ENCODE measurements around the gene TIAM2.
"Not testable (repeated sequence)": the region's sequence is repeated elsewhere in the genome, so short reads cannot be mapped to it uniquely, and the experiment has no call there.

The TIAM2 gene

GRCh38 chr6:155173488-155173887 lies 178.4 kb downstream of the TIAM2 start:
- DNase-seq: no peak

DNA sequence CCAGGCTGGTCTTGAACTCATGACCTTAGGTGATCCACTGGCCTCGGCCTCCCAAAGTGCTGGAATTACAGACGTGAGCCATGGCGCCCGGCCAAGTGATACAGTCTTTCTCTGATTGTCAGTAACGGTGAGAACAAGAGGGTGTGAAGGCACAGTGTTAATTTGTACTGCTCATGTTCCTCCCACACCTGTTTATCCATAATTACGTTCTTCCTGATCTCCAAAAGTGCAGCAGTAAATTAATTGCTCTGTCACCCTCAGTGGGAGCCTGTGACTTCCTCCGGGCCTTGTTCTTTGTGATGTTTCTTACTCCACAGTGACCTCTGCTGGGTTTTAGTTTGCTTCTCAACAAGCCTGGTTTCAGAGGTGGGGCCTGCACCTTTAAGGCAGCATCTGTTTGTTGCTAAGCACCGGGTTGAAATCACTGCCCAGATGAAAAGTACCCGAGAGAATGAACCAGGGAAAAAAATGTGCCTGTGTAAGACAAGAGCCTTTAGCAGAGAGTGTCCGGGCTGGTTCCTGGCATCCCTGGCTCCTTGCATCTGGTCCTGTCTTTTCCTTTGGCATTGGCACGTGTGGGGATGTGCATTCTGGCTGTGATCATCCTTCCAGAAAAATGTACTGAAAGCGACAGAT lies 179.6 kb downstream of the TIAM2 start:
- peak; percentile 70 for DNase-seq

GRCh38 chr6:155177363-155177961 lies 182.3 kb downstream of the TIAM2 start:
- peak; percentile 38 for DNase-seq

- no peak for DNase-seq
These were observed 186.4 kb downstream of the TIAM2 start for GRCh38 chr6:155181498-155181897.

DNA sequence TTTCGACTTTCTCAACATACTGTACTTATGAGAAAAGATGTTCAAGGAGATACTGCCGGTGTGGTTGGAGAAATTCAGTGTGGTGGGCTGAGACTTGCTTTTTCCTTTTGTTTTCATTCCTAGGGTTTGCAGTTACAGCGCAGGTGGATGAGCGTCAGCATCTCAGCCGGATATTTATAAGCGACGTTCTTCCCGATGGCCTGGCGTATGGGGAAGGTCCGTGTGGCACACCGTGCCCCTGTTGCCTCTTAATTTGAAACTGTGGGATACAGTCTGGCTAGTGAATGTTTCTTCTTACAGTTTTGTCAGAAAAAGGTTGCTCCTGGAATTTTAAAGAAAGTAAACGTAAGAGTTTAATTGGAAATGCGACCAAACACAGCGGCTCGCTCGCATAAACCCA lies 187.0 kb downstream of the TIAM2 start:
- no peak for DNase-seq

- DNase-seq: no peak
These were observed 188.0 kb downstream of the TIAM2 start for GRCh38 chr6:155183095-155183494.

- not testable (repeated sequence) for DNase-seq
These were observed 189.9 kb downstream of the TIAM2 start for GRCh38 chr6:155185041-155185440.

DNA sequence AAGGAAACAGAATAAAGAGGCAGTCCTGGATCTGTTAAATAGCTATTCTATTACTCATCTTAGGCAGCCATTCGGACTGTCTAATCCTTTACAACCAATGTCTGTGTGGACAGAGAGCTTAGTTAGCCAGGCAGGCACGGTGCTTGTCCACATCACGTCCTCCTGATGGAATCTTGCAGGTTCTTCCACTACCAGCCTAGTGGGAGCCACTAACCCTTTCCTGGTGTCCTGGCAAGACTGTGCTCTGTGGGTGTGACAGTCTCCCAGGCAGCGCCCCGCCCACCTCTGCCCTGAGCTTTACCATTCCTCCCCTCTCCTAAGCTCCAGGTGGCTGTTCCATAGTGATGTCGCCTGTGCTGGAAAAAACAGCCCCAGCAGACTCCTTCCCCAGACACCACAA lies 190.4 kb downstream of the TIAM2 start:
- DNase-seq: no peak

DNA sequence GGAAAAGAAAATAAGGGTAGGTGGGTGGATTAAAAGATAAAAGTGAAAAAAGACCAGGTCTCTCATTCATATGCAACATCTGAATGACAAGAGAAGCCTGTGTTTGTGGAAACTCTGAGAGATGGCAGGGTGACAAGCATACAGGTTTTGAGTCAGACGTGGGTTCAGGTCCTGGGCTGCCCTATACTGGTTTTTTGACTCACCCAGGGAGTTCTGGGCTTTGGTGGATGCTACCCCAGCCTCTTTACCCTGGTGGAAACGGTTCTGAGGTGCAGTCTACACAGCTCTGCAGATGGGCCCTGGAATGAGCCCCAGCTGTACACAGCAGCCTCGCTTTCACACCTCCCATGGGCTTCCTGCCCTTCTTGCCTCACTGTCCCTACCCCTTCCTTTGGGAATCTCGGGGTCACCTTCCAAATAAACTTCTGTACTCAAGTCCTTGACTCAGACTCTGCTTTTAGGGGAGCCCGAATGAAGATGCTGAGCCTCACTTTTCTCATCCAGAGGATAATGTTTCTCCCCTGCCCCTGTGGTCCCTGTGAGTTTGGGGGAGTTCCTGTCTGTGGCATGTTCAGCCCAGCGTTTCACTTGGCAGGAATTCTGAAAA lies 191.0 kb downstream of the TIAM2 start:
- no peak for DNase-seq

GRCh38 chr6:155187106-155187505 lies 192.0 kb downstream of the TIAM2 start:
- no peak for DNase-seq

- no peak for DNase-seq
These were observed 193.0 kb downstream of the TIAM2 start for GRCh38 chr6:155187994-155188706.

DNA sequence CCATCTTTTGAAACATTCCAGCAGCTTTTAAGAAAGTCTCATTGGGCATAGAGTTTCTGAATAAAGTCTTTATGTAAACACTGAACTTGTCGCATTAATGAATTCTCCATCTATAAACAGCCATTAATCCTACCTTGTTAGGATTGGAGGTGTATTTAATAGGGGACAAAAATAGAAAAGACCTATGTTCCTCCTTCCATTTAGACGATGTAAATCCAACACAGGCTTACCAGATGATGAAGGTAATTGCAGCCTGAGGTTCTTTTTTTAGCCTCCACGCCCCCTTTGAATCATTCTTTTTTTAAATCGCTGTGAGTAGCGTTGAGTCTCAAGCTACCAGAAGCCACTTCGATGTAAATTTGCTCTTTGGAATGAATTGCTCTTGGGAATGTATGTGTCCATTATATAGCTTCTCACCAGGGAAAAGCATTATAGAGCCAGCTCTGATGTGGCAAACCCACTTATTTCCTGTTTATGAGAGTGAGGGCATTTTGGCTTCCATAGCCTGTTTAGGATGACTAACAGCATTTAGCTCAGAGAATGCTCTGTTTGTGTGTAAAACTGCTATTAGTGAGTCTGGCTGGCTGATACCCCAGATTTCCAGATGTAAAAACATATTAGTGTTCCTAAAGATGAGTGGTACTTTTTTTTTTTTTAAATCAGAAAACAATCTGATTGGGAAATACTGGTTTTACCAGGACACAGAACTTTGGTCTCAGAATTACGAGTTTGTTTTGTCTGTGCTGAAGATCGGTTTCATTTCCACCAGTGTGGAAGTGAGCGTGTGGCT lies 193.8 kb downstream of the TIAM2 start:
- DNase-seq: no peak

DNA sequence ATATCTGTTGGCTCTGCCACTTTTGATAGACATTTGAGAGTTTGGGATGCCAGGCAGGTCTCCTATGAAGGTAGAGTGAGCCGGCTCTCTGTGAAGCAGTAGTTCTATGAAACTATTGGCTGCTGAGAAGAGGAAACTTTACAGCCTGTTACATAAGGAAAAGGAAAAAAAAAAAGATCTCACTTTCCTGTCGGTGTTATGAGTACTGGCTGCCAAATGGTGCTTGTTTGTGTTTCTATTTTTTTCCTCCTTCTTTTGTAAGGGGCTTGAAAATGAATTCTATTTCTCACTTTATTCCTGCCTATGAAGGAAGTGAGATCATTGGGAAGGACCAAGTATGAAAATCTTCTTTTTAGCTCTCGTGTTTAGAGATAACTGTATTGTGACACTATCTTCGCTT lies 195.6 kb downstream of the TIAM2 start:
- no peak for DNase-seq

- DNase-seq: no peak
These were observed 198.4 kb downstream of the TIAM2 start for GRCh38 chr6:155193526-155193925.

- DNase-seq: no peak
These were observed 199.3 kb downstream of the TIAM2 start for GRCh38 chr6:155194399-155194798.

DNA sequence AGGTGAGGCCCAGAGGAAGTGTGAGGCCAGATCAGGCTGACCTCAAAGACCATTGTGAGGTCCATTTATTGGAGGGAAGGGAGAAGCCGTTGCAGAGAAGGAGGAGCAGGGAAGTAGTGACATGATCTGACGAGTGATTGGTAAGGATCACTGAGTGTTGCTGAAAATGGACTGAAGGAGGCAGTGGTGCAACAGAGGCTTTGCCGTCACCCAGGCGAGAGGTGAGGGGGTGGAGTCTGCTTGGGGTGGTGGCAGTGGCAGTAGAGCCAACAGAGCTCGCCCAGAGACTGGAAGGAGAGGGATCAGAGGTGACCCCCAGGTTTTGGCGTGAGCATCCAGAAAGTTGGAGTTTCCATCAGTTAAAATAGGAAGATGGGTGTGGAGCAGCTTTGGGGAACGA lies 200.8 kb downstream of the TIAM2 start:
- no peak for DNase-seq

DNA sequence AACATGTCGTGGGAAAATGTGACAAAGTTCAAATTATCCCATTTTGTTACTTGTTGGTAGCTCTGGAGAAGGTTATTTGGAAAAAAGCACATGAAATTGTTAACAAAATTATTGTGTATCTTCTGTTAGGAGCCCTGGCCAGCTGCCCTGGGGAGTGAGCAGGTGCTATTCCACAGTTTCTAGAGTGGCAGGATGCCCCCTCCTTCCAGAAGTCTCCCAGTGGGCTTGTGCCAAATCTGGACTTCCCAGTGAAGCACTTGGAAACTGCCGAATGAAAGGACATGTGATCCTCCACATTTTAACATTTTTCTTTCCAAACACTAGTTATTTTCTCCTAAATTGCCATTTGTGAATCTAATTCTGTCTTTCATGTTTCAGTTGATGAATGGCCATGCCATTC lies 201.8 kb downstream of the TIAM2 start:
- DNase-seq: no peak

- no peak for DNase-seq
These were observed 202.8 kb downstream of the TIAM2 start for GRCh38 chr6:155197932-155198331.

- no peak for DNase-seq
These were observed 204.9 kb downstream of the TIAM2 start for GRCh38 chr6:155200012-155200411.

DNA sequence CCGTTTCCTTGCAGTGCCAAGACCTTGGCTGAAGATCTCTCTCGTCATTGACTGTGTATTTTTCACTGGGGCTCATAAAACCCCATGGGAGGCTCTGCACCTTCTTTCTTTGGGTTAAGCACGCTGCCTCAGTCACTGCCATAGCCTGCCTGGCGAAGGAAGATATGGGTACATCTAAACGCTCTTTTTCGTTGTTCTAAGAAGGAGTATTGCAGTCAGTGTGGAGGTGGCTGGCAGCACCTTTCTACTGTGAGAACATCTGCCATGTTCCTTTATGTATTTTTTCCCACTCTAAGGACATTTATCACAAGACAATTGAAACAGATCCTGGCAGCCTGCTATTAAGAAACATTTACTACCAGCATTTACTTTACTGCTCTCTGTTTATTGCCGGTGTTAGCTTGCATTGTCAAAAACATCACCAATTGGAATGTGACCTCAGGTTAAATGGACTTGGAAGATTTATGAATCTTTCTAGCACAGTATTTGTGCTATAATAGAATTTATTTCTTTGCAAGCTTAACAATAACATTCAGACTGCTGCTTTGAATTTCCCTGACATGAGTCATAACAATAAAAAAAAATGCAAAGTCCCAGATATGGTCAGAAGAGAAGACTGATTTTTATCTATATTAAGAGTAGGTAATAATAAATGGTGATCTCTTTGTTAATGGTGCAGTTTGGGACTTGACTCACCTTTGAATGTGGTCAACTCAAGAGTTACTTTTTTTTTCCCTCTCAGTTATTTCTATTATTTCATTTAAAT lies 206.5 kb downstream of the TIAM2 start:
- DNase-seq: no peak

DNA sequence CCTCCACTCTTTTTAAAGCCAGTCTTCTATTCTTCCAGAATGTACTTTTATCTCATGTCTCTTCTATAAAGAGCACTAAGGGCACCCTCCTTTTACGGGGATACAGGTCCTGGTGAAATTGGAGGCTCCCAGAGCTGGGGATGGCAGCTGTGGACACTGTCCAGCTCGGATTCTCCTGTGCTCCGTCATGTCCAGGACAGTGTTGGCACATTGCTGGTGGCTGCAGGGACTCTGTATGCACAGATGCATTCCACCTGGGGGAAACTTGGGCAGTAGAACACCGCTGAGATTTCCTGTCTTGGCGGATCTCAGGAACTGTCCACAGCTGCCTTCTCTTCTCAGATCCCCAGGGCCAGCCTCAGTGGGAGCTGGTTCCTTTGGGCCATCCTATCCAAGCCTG lies 212.1 kb downstream of the TIAM2 start:
- no peak for DNase-seq

GRCh38 chr6:155212106-155212505 lies 217.0 kb downstream of the TIAM2 start:
- DNase-seq: no peak

Data from NCI-H1092 (cell line).